H1 (cell line): ENCODE data around the gene CDC42SE1. TPM values are rescaled to one million over a fixed set of nuclear protein-coding genes. Genes with fewer than 3 reads are reported as not detected.

Source experiments
- CEBPB ChIP-seq: IDR thresholded peaks from 2 replicates; pipeline ENCODE4 v1.6.1; 2012; ENCODE audit warnings: low read depth, low read length
- RNF2 ChIP-seq: fragments of 200-900, 300-1000 bp; sonication (generic); IDR thresholded peaks from 2 replicates; pipeline ENCODE4 v1.7.1; 2016; ENCODE audit warnings: borderline replicate concordance, low read depth, mild to moderate bottlenecking, antibody characterized with exemption, low read length; ENCODE audit not compliant: poor library complexity, severe bottlenecking; ENCODE audit errors: missing control alignments
- SIX5 ChIP-seq: IDR thresholded peaks from 2 replicates; pipeline ENCODE4 v1.6.1; 2011; ENCODE audit warnings: mild to moderate bottlenecking, low read depth, low read length
- polyA plus RNA-seq, 7 experiments: library from polyadenylated mRNA; depleted of rRNA in 3 of 7; stranded (reverse) in 5 of 7; unstranded in 2 of 7; fragments of >200 nt in 5 of 7; fragments of 200-250 nt in 2 of 7; gene quantifications; 1 replicate in 5 of 7; 2 replicates in 1 of 7; 4 replicates in 1 of 7; pipeline versions ENCODE4 v1.2.1 to v1.2.3, GENCODE V29; 2011 to 2013; ENCODE audit warnings: missing spikeins in 2 of 7, mixed read lengths in 2 of 7
- total RNA-seq: library from RNA; stranded (reverse); fragmentation: NEBNext Ultra II Directional; extraction: Animal tissue kit (Norgen Biotek cat#: 25700); gene quantifications from 2 replicates; pipeline ENCODE4 v1.2.1, GENCODE V29; 2021

CDC42SE1 gene
- total and polyA plus RNA-seq, 2 of the 8 experiments (the other 6 are each of a cell fraction or from before 2014, with no cell fraction given), result 30.5 to 74.1 TPM

DNA sequence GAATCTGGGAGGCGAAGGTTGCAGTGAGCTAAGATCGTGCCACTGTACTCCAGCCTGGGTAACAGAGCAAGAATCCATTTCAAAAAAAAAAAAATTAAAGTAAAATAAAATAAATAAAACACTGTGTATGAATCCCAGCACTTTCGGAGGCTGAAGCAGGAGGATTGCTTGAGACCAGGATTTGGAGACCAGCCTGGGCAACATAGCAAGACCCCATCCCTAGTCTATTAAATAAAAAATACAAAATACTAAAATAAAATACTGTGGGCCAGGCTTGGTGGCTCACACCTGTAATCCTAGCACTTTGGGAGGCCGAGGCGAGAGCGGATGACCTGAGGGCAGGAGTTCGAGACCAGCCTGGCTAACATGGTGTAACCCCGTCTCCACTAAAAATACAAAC is 27.3 kb downstream of the CDC42SE1 start (continued):
- TF ChIP-seq SIX5 (no peak), CEBPB (no peak), RNF2 (no peak)
- TF ChIP-seq, all 59 proteins: peak for 0
